ENCODE measurements around the gene RBM22. TPM values are rescaled to one million over a fixed set of nuclear protein-coding genes. Genes with fewer than 3 reads are reported as not detected.

Gene RBM22
- total and polyA plus RNA-seq, 9 donors, result 33.4 to 77.6 (median 48.6) TPM

DNA sequence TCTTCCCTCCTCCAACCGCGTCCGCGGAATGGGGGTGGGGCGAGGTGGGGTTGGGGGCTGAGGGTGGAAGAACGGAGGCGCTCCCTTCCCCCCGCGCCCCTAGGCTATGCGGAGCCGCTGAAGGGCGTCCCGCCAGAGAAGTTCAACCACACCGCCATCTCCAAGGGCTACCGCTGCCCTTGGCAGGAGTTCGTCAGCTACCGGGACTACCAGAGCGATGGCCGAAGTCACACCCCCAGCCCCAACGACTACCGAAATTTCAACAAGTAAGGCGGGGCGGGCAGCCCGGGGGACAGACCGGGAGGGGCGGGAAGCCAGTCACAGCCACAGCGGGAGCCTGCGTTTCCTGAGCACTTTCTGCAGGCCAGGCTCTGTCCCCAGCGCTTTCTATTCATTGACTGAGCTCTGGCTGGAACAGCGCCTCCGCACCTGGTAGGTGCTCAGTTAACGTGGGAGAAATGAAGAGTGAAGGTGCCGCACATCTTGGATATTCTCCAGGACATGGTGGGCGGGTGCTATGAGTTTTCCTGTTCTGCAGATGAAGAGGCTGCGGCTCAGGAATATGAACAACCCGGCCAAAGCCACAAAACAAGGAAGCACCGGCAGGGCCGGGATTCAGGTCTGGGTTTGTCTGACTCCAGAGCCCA lies 28.5 kb downstream of the RBM22 start:
- Histone ChIP-seq H3K27me3 (no peaks in the 10 kb centered on the region), H3K9me3 (no peaks in the 10 kb centered on the region), H3K27ac (no peak overlapping the region), H3K4me1 (ENCODE audit: insufficient read depth) (peaks cover 12% of the 10 kb centered on the region), H3K36me3 (no peaks in the 10 kb centered on the region), H3K4me3 (peak overlapping the region; percentile 44)
- peak in 3 of 5 donors; percentile 56 to 62 (median 57) for DNase-seq
- TF ChIP-seq, protein P1, sequence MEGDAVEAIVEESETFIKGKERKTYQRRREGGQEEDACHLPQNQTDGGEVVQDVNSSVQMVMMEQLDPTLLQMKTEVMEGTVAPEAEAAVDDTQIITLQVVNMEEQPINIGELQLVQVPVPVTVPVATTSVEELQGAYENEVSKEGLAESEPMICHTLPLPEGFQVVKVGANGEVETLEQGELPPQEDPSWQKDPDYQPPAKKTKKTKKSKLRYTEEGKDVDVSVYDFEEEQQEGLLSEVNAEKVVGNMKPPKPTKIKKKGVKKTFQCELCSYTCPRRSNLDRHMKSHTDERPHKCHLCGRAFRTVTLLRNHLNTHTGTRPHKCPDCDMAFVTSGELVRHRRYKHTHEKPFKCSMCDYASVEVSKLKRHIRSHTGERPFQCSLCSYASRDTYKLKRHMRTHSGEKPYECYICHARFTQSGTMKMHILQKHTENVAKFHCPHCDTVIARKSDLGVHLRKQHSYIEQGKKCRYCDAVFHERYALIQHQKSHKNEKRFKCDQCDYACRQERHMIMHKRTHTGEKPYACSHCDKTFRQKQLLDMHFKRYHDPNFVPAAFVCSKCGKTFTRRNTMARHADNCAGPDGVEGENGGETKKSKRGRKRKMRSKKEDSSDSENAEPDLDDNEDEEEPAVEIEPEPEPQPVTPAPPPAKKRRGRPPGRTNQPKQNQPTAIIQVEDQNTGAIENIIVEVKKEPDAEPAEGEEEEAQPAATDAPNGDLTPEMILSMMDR (IDR thresholded peaks at IDR 0.05), result no peak
- no peak for TF ChIP-seq EP300 (IDR thresholded peaks at IDR 0.05)
- TF ChIP-seq POLR2A (IDR thresholded peaks at IDR 0.05), result no peak
- intact Hi-C loops (cut with DNase I), result no loop called here
- 2 to 3% (median 3%) methylated on average over 35 to 38 of the region's 38 CpGs for WGBS, 3 donors

- WGBS, 3 donors, result 2 to 6% (median 5%) methylated on average over 26 to 51 of the region's 51 CpGs
- peak overlapping the region; percentile 44 for H3K4me3 ChIP-seq
- intact Hi-C loops (cut with DNase I), result no loop called here
- DNase-seq, result peak in 1 of 5 donors; percentile 56
- H3K27me3 ChIP-seq, result no peaks in the 10 kb centered on the region
- H3K27ac ChIP-seq, result no peak overlapping the region
- no peak for TF ChIP-seq EP300 (IDR thresholded peaks at IDR 0.05)
- TF ChIP-seq, protein P1 (IDR thresholded peaks at IDR 0.05), result no peak
- TF ChIP-seq POLR2A (IDR thresholded peaks at IDR 0.05), result no peak
- no peaks in the 10 kb centered on the region for H3K36me3 ChIP-seq
- H3K4me1 ChIP-seq (ENCODE audit: insufficient read depth), result peaks cover 12% of the 10 kb centered on the region
- H3K9me3 ChIP-seq, result no peaks in the 10 kb centered on the region
Measured at GRCh38 chr5:150671509-150672236, 29.2 kb downstream of the RBM22 start.

GRCh38 chr5:150670948-150671310 lies 29.9 kb downstream of the RBM22 start:
- no peaks in the 10 kb centered on the region for H3K27me3 ChIP-seq
- WGBS, 3 donors, result 43 to 53% (median 52%) methylated on average over 2 of the region's 2 CpGs
- intact Hi-C loops (cut with DNase I), result no loop called here
- no peak overlapping the region for H3K4me3 ChIP-seq
- H3K9me3 ChIP-seq, result no peaks in the 10 kb centered on the region
- TF ChIP-seq, protein P1 (IDR thresholded peaks at IDR 0.05), result no peak
- TF ChIP-seq POLR2A (IDR thresholded peaks at IDR 0.05) (no peak), EP300 (IDR thresholded peaks at IDR 0.05) (no peak)
- no peak for DNase-seq
- H3K36me3 ChIP-seq, result no peaks in the 10 kb centered on the region
- peaks cover 12% of the 10 kb centered on the region for H3K4me1 ChIP-seq (ENCODE audit: insufficient read depth)
- no peak overlapping the region for H3K27ac ChIP-seq

GRCh38 chr5:150670275-150670947 lies 30.5 kb downstream of the RBM22 start:
- H3K4me1 ChIP-seq (ENCODE audit: insufficient read depth), result peaks cover 12% of the 10 kb centered on the region
- H3K27ac ChIP-seq, result no peak overlapping the region
- intact Hi-C loops (cut with DNase I), result no loop called here
- TF ChIP-seq EP300 (IDR thresholded peaks at IDR 0.05) (no peak), POLR2A (IDR thresholded peaks at IDR 0.05) (no peak)
- TF ChIP-seq, protein P1 (IDR thresholded peaks at IDR 0.05), result no peak
- DNase-seq, result no peak
- no peaks in the 10 kb centered on the region for H3K36me3 ChIP-seq
- no peaks in the 10 kb centered on the region for H3K9me3 ChIP-seq
- no peak overlapping the region for H3K4me3 ChIP-seq
- 92 to 97% (median 93%) methylated on average over 14 of the region's 14 CpGs for WGBS, 3 donors
- H3K27me3 ChIP-seq, result no peaks in the 10 kb centered on the region

Data from ovary (tissue), 9 donors.